HL-60 (cell line): ENCODE results near the gene CCDC126.

ENCODE experiments used
- GABPA ChIP-seq: IDR thresholded peaks from 2 replicates; pipeline ENCODE4 v1.6.1; 2012; ENCODE audit warnings: low read depth
- REST ChIP-seq: IDR thresholded peaks from 2 replicates; pipeline ENCODE4 v1.6.1; 2012; ENCODE audit warnings: low read depth; ENCODE audit not compliant: insufficient replicate concordance
- SPI1 ChIP-seq: IDR thresholded peaks from 2 replicates; pipeline ENCODE4 v1.6.1; 2012; ENCODE audit warnings: low read depth, mild to moderate bottlenecking, borderline replicate concordance
- TF ChIP-seq, protein P1 (sequence below): IDR thresholded peaks from one replicate; pipeline ENCODE4 v1.5.1; 2011; ENCODE audit warnings: low read length, control low read depth, inconsistent platforms; ENCODE audit not compliant: insufficient read depth

DNA sequence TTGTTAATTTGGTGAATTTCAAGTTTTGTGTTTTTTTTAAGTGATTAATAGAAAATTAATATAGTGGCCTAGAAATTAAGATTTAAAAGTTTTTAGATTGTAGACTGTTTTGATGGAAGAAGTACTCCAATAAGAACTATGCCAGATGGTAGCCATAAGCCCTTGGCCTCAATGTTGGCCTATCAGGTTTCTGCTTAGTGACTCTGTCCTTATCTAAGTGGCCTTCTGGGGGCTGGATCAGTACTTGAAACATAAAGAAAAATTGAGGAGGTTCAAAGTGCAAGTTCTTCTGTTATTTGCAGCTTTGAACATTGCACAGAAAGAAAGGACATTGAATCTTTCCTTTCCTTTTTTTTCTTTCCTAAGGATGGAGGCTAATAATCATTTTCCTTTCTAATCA, 9.9 kb downstream of the CCDC126 start:
- TF ChIP-seq, protein P1, sequence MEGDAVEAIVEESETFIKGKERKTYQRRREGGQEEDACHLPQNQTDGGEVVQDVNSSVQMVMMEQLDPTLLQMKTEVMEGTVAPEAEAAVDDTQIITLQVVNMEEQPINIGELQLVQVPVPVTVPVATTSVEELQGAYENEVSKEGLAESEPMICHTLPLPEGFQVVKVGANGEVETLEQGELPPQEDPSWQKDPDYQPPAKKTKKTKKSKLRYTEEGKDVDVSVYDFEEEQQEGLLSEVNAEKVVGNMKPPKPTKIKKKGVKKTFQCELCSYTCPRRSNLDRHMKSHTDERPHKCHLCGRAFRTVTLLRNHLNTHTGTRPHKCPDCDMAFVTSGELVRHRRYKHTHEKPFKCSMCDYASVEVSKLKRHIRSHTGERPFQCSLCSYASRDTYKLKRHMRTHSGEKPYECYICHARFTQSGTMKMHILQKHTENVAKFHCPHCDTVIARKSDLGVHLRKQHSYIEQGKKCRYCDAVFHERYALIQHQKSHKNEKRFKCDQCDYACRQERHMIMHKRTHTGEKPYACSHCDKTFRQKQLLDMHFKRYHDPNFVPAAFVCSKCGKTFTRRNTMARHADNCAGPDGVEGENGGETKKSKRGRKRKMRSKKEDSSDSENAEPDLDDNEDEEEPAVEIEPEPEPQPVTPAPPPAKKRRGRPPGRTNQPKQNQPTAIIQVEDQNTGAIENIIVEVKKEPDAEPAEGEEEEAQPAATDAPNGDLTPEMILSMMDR, result no peak
- TF ChIP-seq REST (no peak), SPI1 (no peak), GABPA (no peak)
